ENCODE measurements around the gene SPTBN4.
"Not testable (repeated sequence)": the region's sequence is repeated elsewhere in the genome, so short reads cannot be mapped to it uniquely, and the experiment has no call there.

Gene SPTBN4

DNA sequence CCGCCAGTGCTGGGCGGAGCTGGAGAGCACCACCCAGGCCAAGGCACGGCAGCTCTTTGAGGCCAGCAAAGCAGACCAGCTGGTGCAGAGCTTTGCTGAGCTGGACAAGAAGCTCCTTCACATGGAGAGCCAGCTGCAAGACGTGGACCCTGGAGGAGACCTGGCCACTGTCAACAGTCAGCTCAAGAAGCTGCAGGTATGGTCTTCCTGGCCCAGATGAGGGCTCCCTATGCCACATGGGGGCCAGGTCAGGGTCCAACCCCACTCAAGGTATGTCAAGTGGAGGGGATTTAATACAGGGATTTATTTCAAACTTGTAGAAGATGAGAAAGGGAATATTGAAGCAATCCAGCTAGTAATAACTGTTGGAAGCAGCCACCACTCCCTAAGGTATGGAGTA, 67.3 kb downstream of the SPTBN4 start:
- no peak for DNase-seq

DNA sequence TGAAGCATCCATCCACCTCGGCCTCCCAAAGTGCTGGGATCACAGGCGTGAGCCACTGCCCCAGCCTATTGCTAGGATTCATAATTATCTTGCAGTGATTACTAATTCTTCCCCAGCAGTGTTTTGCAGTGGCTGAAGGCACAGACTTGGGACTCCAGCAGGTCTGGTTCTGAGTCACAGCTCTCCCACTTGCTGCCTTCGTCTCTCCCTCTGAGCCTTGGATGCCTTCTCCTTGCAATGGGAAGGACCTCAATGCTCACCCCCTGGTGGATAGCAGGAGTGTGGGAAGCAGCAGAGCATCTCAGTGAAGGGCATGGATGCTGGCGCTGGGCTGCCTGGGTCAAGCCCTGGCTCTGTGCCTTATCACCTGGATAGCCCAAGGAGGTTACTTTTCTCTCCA, 72.3 kb downstream of the SPTBN4 start:
- no peak for DNase-seq

DNA sequence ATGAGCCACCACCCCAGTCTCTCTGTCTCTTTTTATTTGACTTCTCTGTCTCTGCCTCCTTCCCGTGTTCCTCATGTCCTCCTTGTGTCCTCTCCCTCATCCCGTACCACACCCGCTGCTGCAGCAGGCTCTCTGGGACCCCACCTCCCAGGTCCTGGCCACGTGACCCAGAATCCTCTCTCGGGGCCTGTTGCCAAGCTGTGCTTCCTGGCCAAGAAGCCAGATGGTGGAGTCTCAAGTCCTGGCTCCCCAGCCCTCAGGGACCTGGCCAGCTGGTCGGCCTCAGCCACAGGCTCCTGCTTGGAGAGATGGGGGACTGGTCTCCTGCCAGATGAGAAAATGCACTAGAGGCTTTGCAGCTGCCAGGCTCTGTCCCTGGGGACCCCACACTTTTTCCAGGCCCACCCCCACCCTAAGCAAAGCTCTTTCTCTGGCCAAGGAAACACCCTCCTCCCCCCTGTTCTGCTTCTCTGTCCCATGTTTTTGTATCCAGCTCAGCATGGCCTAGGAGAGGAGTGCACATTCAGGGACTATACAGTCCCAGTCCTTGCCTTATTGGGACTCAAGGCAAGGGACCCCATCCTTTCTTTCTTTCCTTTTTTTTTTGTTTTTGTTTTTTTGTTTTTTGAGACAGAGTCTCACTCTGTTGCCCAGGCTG, 75.5 kb downstream of the SPTBN4 start:
- no peak for DNase-seq

DNA sequence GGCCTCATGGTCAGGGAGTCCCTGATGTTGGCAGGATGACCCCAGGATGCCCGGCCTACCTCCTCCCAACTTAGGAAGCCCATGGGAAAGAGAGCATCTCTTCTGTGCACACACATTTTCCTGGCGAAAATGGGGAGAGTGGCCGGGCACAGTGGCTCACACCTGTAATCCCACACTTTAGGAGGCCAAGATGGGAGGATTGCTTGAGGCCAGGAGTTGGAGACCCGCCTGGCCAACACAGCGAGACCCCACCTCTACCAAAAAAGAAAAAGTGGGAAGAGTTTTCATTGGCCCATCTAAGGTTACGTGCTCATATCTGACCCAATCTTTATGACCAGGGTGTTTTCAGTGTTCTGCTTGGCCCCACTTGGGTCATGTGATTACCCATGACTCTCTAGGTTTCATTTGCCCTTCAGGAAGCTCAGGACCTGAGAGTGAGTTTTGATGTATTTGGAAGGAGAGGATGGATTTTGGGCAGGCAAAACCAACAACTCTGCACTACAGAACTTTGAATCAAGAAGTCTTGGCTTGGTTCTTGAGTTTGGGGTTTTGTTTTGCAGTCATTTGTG, 76.3 kb downstream of the SPTBN4 start:
- DNase-seq = no peak

DNA sequence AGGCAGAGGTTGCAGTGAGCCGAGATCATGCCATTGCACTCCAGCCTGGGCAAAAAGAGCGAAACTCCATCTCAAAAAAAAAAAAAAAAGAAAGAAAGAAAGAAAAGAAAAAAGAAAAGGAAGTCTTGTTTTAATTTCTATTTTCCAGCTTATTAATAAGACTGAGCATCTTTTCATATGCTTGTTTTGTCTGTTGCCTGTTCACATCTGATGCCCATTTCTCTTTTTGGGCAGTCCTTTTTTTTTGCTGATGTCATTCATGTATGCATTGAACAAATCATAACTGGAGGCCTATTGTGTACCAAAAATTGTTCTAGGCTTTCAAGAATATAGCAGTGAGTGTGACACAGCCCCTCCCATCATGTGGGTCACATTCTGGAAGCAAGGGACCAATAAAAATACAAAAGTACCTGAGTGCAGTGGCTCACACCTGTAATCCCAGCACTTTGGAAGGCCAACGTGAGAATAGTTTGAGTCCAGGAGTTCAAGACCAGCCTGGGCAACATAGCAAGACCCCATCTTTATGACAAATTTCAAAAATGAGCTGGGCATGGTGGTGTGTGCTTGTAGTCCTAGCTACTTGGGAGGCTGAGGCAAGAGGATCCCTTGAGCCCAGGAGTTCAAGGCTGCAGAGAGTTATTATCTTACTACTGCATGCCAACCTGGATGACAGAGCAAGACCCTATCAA, 79.5 kb downstream of the SPTBN4 start:
- DNase-seq = not testable (repeated sequence)

DNA sequence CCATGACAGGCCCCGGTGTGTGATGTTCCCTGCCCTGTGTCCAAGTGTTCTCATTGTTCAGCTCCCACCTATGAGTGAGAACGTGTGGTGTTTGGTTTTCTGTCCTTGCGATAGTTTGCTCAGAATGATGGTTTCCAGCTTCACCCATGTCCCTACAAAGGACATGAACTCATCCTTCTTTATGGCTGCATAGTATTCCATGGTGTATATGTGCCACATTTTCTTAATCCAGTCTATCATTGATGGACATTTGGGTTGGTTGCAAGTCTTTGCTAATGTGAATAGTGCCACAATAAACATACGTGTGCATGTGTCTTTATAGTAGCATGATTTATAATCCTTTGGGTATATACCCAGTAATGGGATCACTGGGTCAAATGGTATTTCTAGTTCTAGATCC, 80.4 kb downstream of the SPTBN4 start:
- DNase-seq = not testable (repeated sequence)

DNA sequence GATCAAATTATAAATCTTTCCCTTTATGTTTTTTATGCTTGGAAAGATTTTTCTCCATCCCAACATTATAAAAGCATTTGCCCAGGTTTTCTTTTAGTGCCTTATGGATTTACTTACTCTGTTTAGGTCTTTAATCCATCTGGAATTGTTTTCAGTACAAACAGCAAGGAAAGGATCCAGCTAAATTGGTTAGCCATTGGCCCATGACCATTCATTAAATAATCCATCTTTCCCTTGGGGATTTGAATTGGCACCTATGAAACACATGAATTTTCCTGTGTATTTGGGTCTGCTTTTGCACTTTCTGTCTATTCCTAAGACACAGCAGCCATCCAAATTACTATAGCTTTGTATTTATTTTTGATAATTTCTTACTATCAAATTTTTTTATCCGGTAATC, 81.0 kb downstream of the SPTBN4 start:
- DNase-seq = no peak

DNA sequence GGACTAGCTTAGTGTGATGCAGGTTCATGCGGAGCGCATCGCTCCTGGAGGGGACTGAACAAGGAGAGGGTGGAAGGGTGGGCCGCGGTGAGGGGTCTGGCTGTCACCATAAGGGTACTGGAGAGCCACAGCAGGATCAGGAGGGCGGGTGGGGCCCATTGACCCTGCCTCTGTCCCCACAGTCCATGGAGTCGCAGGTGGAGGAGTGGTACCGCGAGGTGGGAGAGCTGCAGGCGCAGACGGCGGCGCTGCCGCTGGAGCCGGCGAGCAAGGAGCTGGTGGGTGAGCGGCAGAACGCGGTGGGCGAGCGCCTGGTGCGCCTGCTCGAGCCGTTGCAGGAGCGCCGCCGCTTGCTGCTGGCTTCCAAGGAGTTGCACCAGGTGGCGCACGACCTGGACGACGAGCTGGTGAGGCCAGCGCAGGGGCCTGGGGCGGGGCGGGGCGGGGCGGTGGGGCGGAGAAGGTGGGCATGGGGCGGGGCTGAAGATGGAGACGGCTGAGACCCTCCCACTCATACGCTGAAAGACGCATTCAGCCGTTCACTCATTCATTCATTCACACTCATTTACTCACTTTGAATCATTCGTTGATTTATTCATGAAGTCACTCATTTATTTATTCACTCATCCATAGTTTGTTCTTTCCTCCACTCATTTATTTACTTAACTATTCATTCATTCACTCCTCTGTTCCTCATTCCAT, 82.4 kb downstream of the SPTBN4 start:
- DNase-seq = no peak

DNA sequence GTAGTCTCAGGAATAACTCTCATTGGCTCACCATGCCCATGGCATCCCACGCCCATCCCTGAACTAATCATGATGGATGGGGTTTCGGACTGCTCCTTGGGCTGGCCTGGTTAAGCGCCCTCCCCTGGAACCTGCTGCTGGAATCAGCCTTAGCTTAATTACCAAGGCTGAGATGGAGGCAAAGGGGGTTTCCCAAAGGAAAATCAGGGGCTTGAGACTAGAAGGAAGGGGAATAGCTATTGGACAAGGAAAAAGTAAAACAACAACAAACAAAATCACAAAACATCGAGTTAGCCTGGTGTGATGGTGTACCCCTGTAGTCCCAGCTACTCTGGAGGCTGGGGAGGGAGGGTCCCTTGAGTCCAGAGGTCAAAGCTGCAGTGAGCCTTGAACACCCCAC, 84.2 kb downstream of the SPTBN4 start:
- DNase-seq = no peak

DNA sequence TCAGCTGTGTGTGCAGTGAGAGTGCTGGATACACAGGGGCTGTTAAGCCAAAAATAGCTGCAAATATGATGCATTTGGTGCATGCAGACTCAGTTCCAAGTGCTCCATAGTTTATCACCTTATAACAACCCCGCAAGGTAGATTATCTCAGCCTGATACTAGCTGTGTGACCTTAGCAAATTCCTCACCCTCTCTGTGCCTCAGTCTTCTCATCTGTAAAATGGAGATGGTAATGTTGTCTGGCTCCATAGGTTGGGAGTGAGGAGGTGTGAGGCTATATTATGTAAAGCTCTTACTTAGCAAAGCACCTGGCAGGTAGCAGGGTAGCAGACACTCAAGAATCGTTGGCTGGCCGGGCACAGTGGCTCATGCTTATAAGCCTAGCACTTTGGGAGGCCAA, 86.0 kb downstream of the SPTBN4 start:
- DNase-seq = no peak

DNA sequence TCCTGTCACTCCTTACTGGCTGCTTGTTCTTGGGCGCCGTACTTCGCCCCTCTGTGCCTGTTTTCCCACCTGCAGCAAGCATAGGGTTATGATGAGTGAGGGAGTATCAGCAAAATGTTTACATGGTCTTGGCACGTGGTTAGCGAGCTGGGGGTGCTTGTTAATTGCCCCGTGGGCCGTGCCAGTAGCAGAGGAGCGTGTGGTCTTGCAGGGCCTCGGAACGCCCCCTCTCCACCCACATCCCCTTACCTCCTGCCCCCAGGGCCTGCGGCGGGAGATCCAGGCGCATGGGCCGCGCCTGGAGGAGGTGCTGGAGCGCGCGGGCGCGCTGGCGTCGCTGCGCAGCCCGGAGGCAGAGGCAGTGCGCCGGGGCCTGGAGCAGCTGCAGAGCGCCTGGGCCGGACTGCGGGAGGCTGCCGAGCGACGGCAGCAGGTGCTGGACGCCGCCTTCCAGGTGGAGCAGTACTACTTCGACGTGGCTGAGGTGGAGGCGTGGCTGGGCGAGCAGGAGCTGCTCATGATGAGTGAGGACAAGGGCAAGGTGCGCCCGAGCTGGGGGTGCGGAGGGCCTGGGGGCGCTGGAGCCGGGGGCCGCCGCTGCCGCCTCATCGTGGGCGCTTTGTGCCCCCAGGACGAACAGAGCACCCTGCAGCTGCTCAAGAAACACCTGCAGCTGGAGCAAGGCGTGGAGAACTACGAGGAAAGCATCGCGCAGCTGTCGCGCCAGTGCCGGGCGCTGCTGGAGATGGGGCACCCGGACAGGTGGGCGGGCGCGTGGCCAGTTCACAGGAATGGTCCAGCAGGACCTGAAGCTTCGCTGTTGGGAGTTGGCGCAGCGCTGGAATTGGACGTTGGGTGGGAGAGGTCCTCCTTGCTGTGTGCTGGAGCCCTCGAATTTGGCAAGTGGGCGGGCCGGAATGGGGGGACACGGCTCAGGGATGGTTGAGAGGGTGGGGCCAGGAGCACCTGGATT, 87.4 kb downstream of the SPTBN4 start:
- no peak for DNase-seq

DNA sequence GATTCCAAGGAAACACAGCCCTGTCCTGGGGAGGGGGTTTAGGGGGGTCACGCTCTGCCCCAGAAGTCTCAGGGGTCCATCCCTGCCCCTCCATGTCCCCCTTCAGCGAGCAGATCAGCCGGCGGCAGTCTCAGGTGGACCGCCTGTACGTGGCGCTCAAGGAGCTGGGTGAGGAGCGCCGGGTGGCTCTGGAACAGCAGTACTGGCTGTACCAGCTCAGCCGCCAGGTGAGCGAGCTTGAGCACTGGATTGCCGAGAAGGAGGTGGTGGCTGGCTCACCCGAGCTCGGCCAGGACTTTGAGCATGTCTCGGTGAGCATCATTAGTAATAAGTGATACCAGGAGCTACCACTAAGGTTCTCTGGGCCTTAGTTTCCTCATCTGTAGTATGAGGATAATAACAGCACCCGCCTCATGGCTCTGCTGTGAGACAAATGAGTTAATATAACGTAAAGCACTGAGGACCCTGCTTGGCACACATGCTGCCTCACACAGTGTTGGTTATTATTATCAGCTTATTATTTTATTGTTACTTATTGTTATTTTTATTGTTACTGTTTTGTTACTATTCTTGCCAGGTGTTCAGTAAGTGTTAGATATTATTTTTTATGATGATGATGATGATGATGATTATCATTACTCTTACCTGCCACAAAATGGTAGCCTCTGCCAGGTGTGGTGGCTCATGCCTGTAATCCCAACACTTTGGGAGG, 89.3 kb downstream of the SPTBN4 start:
- DNase-seq = no peak

DNA sequence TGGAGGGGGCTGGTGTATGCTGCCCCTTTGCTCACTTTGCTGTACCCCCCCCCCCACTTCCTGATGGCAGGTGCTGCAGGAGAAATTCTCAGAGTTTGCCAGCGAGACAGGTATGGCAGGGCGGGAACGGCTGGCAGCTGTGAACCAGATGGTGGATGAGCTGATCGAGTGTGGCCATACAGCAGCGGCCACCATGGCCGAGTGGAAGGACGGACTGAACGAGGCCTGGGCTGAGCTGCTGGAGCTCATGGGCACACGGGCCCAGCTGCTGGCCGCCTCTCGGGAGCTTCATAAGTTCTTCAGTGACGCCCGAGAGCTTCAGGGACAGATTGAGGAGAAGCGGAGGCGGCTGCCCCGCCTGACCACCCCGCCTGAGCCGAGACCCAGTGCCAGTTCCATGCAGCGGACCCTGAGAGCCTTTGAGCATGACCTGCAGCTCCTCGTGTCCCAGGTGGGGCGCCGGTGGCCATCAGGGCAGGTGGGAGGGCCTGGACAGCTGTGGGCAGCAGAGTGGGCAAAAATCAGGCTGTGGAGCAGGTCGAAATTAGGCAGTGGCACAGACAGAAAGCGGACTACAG, 90.2 kb downstream of the SPTBN4 start:
- DNase-seq = no peak

DNA sequence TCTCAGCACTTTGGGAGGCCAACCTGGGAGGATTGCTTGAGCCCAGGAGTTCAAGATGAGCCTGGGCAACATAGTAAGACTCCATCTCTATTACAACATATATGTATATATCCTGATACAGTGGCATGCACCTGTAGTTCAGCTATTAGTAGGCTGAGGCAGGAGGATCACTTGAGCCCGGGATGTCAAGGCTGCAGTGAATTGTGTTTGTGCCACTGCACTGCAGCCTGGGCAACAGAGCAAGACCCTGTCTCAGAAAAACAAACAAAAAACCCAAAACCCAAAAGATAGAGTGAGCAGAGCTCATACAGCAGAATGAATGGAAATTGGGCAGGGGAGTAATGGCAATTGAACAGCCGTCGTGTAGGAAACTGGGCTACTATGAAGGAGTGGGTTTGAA, 92.6 kb downstream of the SPTBN4 start:
- DNase-seq = no peak

DNA sequence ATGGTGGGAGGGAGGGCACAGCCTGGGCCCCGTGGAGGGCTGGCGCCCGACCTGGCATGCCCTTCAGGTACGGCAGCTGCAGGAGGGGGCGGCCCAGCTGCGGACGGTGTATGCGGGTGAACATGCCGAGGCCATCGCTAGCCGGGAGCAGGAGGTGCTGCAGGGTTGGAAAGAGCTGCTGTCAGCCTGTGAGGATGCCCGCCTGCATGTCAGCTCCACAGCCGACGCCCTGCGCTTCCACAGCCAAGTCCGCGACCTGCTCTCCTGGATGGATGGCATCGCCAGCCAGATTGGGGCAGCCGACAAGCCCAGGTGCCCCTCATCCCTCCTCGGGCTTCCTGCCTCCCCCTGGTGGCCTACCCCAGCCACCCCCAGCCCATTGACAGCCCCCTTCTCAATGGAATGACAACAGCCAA, 93.3 kb downstream of the SPTBN4 start:
- DNase-seq = no peak

DNA sequence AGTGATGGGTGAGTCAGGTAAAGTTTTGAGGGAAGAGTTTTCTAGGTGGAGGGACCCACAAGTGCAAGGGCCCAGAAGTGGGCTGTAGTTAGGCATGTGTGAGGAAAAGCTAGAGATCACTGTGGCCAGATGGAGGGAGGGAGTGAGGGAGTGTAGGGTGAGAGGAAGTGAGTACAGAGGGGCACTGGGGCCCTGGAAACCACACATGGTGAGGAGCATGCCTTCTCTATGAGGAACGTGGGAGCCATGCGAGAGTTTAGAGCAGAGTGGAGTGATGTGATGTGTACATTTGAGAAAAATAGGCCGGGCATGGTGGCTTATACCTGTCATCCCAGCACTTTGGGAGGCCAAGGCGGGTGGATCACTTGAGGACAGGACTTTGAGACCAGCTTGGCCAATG, 95.1 kb downstream of the SPTBN4 start:
- no peak for DNase-seq

DNA sequence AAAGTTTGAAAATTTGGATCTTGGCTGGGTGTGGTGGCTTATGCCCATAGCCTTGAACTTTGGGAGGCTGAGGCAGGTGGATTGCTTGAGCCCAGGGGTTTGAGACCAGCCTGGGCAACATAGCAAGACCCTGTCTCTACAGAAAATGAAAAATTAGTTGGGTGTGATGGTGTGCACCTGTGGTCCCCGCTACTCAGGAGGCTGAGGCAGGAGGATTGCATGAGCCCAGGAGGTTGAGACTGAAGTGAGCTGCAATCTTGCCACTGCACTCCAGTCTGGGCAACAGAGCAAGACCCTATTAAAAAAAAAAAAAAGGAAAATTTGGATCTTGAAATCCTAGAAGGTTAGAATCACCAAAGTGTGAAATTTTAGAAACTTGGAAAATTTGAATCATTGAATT, 97.7 kb downstream of the SPTBN4 start:
- DNase-seq = not testable (repeated sequence)

DNA sequence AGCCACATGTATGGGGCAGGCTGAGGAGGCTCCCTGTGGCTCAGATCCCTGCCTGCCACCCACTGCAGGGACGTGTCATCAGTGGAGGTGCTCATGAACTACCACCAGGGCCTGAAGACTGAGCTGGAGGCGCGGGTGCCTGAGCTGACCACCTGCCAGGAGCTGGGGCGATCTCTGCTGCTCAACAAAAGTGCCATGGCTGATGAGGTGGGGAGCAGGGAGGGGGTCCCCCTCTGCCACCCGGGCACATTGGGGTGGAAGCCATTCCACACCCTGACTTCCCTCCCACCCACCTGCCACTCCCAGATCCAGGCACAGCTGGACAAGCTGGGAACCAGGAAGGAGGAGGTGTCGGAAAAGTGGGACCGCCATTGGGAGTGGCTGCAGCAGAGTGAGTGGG, 98.6 kb downstream of the SPTBN4 start:
- DNase-seq = no peak

DNA sequence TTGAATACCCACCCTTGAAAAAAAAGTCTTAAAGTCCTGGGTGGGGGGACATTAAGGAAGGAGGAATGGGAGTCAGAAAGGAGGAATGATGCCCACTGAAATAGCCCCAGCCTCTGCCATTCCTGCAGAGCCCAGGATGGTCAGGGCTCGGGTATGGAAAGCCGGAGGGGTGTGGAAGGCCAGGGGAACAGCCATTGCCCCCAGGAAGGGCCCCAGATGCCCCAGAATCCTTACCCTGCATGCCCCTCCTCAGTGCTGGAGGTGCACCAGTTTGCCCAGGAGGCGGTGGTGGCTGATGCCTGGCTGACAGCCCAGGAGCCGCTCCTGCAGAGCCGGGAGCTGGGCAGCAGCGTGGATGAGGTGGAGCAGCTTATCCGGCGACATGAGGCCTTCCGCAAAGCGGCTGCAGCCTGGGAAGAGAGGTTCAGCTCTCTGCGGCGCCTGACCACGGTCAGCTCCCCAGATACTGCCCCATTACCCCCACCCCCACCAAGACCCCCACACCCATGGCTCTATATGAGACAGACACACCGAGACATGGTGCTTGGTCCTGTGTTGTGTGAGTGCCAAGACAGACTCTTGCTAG, 99.2 kb downstream of the SPTBN4 start:
- DNase-seq = no peak

DNA sequence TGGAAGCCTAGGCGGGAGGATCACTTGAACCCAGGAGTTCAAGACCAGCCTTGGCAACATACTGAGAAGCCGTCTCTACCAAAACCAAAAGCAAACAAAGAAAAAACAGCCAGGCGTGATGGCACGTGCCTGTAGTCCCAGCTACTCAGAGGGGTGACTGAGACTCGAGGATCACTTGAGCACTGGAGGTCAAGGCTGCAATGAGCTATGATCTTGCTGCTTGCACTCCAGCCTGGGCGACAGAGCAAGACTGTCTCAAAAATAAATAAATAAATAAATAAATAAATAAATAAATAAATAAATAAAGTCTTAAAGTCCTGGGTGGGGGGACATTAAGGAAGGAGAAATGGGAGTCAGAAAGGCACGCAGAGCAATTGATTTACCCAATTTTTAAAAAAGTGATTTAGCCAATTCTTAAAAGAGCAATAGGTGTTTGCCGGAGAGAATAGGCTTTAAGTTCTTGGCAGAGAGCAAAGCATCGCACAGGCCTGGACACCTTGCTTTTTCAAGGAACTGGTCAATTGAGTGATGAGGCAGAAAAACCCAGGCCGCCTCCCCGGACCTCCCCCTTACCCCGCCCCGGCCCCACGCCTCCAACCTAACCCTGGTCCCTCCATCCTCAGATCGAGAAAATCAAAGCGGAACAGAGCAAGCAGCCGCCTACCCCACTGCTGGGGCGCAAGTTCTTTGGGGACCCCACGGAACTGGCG, 100.4 kb downstream of the SPTBN4 start:
- DNase-seq = no peak
